ENCODE results near the gene KIAA1671. TPM values are rescaled to one million over a fixed set of nuclear protein-coding genes. Genes with fewer than 3 reads are reported as not detected.
A peak's percentile ranks its signal among the peaks of the same experiment; 100 is the strongest.

Gene KIAA1671
- total RNA-seq, 1 donor from 2014 or later, result 17.3 TPM

DNA sequence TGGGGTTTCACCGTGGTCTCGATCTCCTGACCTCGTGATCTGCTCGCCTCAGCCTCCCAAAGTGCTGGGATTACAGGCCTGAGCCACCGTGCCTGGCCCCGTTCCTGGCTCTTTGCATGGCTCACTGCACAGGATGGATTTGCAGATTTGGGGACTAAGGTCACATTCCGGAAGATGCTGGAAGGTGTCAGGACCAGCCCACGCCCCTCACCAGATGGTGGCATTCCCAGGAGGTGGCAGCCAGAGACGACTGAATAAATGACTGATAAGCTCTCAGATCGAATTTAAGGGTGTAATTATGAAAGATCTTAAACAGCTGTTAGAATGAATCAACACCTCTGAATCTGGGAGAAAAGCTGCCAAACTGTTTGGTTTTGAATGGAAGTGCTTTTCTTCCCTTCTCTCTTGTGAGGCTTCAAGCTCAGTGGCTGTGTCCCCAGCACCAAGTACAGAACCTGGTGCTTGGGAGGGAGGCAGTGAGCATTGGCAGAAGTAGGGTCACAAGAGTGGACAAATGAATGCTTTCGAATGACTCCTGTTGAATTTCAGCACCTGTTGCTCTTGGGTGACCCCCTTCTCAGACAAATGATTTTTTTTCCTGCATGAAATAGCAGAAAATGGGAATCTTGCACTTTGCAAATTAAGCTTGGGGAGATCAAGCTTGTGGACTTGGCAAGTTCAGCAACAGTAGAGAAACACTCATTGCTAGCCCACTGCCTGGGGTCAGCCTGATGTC lies 69.6 kb downstream of the KIAA1671 start:
- peaks cover 7% of the 10 kb centered on the region for H3K4me1 ChIP-seq
- no peaks in the 10 kb centered on the region for H3K9me3 Mint-ChIP-seq
- no peak overlapping the region for H3K27ac ChIP-seq
- H2AFZ ChIP-seq (replicated peaks), result no peak overlapping the region
- TF ChIP-seq EZH2phosphoT487 (IDR thresholded peaks at IDR 0.05) (no peak), EZH2 (IDR thresholded peaks at IDR 0.05) (no peak)
- TF ChIP-seq, protein P1, sequence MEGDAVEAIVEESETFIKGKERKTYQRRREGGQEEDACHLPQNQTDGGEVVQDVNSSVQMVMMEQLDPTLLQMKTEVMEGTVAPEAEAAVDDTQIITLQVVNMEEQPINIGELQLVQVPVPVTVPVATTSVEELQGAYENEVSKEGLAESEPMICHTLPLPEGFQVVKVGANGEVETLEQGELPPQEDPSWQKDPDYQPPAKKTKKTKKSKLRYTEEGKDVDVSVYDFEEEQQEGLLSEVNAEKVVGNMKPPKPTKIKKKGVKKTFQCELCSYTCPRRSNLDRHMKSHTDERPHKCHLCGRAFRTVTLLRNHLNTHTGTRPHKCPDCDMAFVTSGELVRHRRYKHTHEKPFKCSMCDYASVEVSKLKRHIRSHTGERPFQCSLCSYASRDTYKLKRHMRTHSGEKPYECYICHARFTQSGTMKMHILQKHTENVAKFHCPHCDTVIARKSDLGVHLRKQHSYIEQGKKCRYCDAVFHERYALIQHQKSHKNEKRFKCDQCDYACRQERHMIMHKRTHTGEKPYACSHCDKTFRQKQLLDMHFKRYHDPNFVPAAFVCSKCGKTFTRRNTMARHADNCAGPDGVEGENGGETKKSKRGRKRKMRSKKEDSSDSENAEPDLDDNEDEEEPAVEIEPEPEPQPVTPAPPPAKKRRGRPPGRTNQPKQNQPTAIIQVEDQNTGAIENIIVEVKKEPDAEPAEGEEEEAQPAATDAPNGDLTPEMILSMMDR (IDR thresholded peaks at IDR 0.05), result no peak
- peaks cover 4% of the 10 kb centered on the region for H3K27me3 Mint-ChIP-seq (ENCODE audit: insufficient read depth, low read depth)
- no peaks in the 10 kb centered on the region for H3K27me3 ChIP-seq
- no peaks in the 10 kb centered on the region for H3F3A ChIP-seq (ENCODE audit: low read depth)
- H3K27ac Mint-ChIP-seq, result peak overlapping the region; percentile 88
- peaks cover 32% of the 10 kb centered on the region for H4K20me1 ChIP-seq (ENCODE audit: low read depth)
- DNase-seq (ENCODE audit: low spot score), result no peak
- H3K4me3 Mint-ChIP-seq, result no peak overlapping the region
- no peak overlapping the region for H3K9ac ChIP-seq
- no peaks in the 10 kb centered on the region for H3K36me3 Mint-ChIP-seq
- H3K4me2 ChIP-seq, result no peak overlapping the region
- no peaks in the 10 kb centered on the region for H3K36me3 ChIP-seq
- no peaks in the 10 kb centered on the region for H3K9me3 ChIP-seq (ENCODE audit: low read depth)
- H3K4me3 ChIP-seq, result no peak overlapping the region
- H3K4me1 Mint-ChIP-seq, result peaks cover 48% of the 10 kb centered on the region
- peaks cover 28% of the 10 kb centered on the region for H3K79me2 ChIP-seq (ENCODE audit: low read depth)

DNA sequence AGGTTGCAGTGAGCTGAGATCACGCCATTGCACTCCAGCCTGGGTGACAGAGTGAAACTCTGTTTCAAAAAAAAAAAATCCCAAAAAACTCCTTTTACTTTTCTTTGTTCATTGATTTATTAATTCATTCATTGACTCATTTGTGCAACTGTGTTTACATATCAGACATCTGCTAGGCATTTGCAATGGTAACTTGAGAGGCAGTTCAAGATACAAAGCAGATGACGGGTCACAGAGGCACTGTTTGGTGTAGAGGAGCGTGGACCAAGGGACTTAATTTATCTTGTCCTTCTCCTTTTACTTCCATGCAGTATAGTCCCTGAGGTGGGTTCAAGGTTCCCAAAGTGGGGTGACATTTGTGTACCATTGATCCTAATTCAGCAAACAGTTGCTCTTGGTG lies 71.4 kb downstream of the KIAA1671 start:
- H4K20me1 ChIP-seq (ENCODE audit: low read depth), result peaks cover 30% of the 10 kb centered on the region
- no peaks in the 10 kb centered on the region for H3K27me3 ChIP-seq
- no peak overlapping the region for H3K4me3 ChIP-seq
- Mint-ChIP-seq H3K4me3 (no peak overlapping the region), H3K9me3 (no peaks in the 10 kb centered on the region), H3K36me3 (no peaks in the 10 kb centered on the region), H3K27ac (no peak overlapping the region), H3K4me1 (peaks cover 44% of the 10 kb centered on the region), H3K27me3 (ENCODE audit: insufficient read depth, low read depth) (no peaks in the 10 kb centered on the region)
- peaks cover 24% of the 10 kb centered on the region for H3K79me2 ChIP-seq (ENCODE audit: low read depth)
- H3F3A ChIP-seq (ENCODE audit: low read depth), result peaks cover 10% of the 10 kb centered on the region
- H3K4me2 ChIP-seq, result no peak overlapping the region
- H3K27ac ChIP-seq, result no peak overlapping the region
- no peaks in the 10 kb centered on the region for H3K9me3 ChIP-seq (ENCODE audit: low read depth)
- no peaks in the 10 kb centered on the region for H3K36me3 ChIP-seq
- TF ChIP-seq, protein P1 (IDR thresholded peaks at IDR 0.05), result no peak
- TF ChIP-seq EZH2 (IDR thresholded peaks at IDR 0.05) (no peak), EZH2phosphoT487 (IDR thresholded peaks at IDR 0.05) (no peak)
- no peak for DNase-seq (ENCODE audit: low spot score)
- H2AFZ ChIP-seq (replicated peaks), result no peak overlapping the region
- H3K4me1 ChIP-seq, result no peaks in the 10 kb centered on the region
- H3K9ac ChIP-seq, result no peak overlapping the region

DNA sequence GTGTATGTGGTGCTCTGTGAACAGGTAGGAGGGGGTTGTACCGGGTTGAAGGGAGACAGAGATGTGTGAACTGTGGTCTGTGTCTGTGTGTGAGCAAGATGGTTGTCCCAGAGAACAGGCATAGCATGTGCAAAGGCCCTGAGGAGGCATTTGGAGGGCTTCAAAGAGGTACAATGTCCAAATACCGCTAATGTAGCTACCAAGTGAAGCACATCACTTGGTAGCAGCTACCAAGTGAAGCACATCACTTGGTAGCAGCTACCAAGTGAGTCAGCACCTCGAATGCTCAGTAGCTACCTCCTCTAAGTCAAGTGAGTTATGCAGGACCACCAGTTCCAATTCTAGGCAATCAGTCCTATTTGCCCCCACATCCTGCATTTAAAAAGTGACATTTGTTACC lies 72.4 kb downstream of the KIAA1671 start:
- H3K4me1 Mint-ChIP-seq, result peaks cover 44% of the 10 kb centered on the region
- H3K9me3 Mint-ChIP-seq, result no peaks in the 10 kb centered on the region
- Histone ChIP-seq H4K20me1 (ENCODE audit: low read depth) (peaks cover 30% of the 10 kb centered on the region), H3K9me3 (ENCODE audit: low read depth) (no peaks in the 10 kb centered on the region), H3K27ac (no peak overlapping the region), H3K27me3 (no peaks in the 10 kb centered on the region), H3K4me3 (no peak overlapping the region), H3F3A (ENCODE audit: low read depth) (peaks cover 10% of the 10 kb centered on the region), H3K79me2 (ENCODE audit: low read depth) (peaks cover 18% of the 10 kb centered on the region), H2AFZ (replicated peaks) (no peak overlapping the region), H3K36me3 (no peaks in the 10 kb centered on the region), H3K4me1 (no peaks in the 10 kb centered on the region), H3K4me2 (no peak overlapping the region), H3K9ac (no peak overlapping the region)
- no peak for DNase-seq (ENCODE audit: low spot score)
- H3K27ac Mint-ChIP-seq, result no peak overlapping the region
- no peak overlapping the region for H3K4me3 Mint-ChIP-seq
- no peak for TF ChIP-seq EZH2phosphoT487 (IDR thresholded peaks at IDR 0.05)
- no peak for TF ChIP-seq EZH2 (IDR thresholded peaks at IDR 0.05)
- no peaks in the 10 kb centered on the region for H3K36me3 Mint-ChIP-seq
- H3K27me3 Mint-ChIP-seq (ENCODE audit: insufficient read depth, low read depth), result no peaks in the 10 kb centered on the region
